Fibroblast of mammary gland (primary cell): ENCODE results near the gene RAB24.
"Not testable (repeated sequence)": the region's sequence is repeated elsewhere in the genome, so short reads cannot be mapped to it uniquely, and the experiment has no call there.

Experiments
- DNase-seq: peaks from one replicate; pipeline ENCODE4 v3.0.0-alpha.2; 2010; ENCODE audit warnings: low read depth
- H3K4me3 ChIP-seq: 2 replicates; pipeline ENCODE4 v1.5.1; 2011; ENCODE audit warnings: low read depth, mild to moderate bottlenecking, low read length, moderate library complexity; ENCODE audit not compliant: control insufficient read depth
- CTCF ChIP-seq: conservative IDR thresholded peaks from 2 replicates; pipeline ENCODE4 v1.5.1; 2011; ENCODE audit warnings: low read depth, low read length, inconsistent platforms; ENCODE audit not compliant: control insufficient read depth, insufficient read depth

The RAB24 gene

GRCh38 chr5:177260961-177261360 is 42.6 kb downstream of the RAB24 start:
- no peak for TF ChIP-seq CTCF
- DNase-seq: no peak
- no peak overlapping the region for H3K4me3 ChIP-seq

- not testable (repeated sequence) for DNase-seq, H3K4me3 ChIP-seq
Observed at GRCh38 chr5:177258711-177259110, 44.8 kb downstream of the RAB24 start.

- no peak overlapping the region for H3K4me3 ChIP-seq
- DNase-seq: peak; percentile 14
- no peak for TF ChIP-seq CTCF
Observed at GRCh38 chr5:177256296-177256695, 47.2 kb downstream of the RAB24 start.

GRCh38 chr5:177253252-177253651 is 50.3 kb downstream of the RAB24 start:
- DNase-seq: no peak
- no peak for TF ChIP-seq CTCF
- H3K4me3 ChIP-seq: no peak overlapping the region
